Keratinocyte (primary cell): ENCODE results near the gene LSM11.

ENCODE experiments used
- EZH2 ChIP-seq: IDR thresholded peaks from one replicate; pipeline ENCODE4 v1.6.1; 2012; ENCODE audit warnings: inconsistent platforms, mild to moderate bottlenecking, low read length, moderate library complexity
- TF ChIP-seq, protein P1 (sequence below), 3 experiments: IDR thresholded peaks in 1 of 3; conservative IDR thresholded peaks in 1 of 3; optimal IDR thresholded peaks in 1 of 3; 2 replicates in 2 of 3; 3 replicates in 1 of 3; pipeline versions ENCODE3 to v1.5.1; 2011; ENCODE audit warnings: low read length in 3 of 3, mild to moderate bottlenecking in 3 of 3, moderate library complexity in 2 of 3, control low read depth in 1 of 3, inconsistent platforms in 1 of 3; ENCODE audit not compliant: insufficient read depth in 2 of 3; ENCODE audit errors: extremely low read depth in 1 of 3

DNA sequence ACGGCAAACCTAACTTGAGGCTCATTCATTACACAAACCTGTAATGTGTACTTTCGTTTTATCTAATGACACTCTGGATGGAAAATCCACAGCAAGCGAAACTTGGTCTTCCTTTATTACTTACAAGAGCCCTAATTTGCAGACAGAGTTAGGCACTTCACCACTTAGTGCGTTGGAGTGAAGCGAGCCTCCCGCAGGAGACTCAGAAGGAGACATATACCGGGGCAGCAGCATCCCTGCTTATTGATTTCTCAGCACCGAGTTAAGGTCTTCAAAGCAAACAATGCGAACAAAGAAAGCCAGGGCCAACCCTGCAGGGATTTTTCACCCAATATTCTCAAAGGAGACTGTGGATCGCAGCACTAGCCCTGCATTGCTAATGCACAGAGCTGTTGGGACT is 28.6 kb downstream of the LSM11 start:
- TF ChIP-seq, protein P1, sequence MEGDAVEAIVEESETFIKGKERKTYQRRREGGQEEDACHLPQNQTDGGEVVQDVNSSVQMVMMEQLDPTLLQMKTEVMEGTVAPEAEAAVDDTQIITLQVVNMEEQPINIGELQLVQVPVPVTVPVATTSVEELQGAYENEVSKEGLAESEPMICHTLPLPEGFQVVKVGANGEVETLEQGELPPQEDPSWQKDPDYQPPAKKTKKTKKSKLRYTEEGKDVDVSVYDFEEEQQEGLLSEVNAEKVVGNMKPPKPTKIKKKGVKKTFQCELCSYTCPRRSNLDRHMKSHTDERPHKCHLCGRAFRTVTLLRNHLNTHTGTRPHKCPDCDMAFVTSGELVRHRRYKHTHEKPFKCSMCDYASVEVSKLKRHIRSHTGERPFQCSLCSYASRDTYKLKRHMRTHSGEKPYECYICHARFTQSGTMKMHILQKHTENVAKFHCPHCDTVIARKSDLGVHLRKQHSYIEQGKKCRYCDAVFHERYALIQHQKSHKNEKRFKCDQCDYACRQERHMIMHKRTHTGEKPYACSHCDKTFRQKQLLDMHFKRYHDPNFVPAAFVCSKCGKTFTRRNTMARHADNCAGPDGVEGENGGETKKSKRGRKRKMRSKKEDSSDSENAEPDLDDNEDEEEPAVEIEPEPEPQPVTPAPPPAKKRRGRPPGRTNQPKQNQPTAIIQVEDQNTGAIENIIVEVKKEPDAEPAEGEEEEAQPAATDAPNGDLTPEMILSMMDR (optimal IDR thresholded peaks at IDR 0.05 in 1 of 3, IDR thresholded peaks at IDR 0.05 in 1 of 3, conservative IDR thresholded peaks at IDR 0.05 in 1 of 3; ENCODE audit: extremely low read depth in 1 of 3, insufficient read depth in 2 of 3, low read length in 3 of 3): no peak
- TF ChIP-seq EZH2: no peak
